Sigmoid colon (tissue), 7 donors: ENCODE results near the gene SLC9A9. TPM values are rescaled to one million over a fixed set of nuclear protein-coding genes. Genes with fewer than 3 reads are reported as not detected.

Experiments
- DNase-seq: peaks from one replicate; pipeline ENCODE4 v3.0.0-alpha.2; 2019
- H3K27ac ChIP-seq, 4 donors: fragments of 200-600 bp; sonication (generic); one replicate each; pipeline ENCODE4 v1.5.1; 2016 to 2019; ENCODE audit warnings: mild to moderate bottlenecking in 1 of 4
- H3K27me3 ChIP-seq, 3 donors: fragments of 200-600 bp; sonication (generic); one replicate each; pipeline ENCODE4 v1.5.1; 2019; ENCODE audit warnings: mild to moderate bottlenecking in 1 of 3
- H3K36me3 ChIP-seq, 4 donors: fragments of 200-600 bp; sonication (generic); one replicate each; pipeline ENCODE4 v1.5.1; 2016 to 2019
- H3K4me1 ChIP-seq, 4 donors: fragments of 200-600 bp; sonication (generic); one replicate each; pipeline ENCODE4 v1.5.1; 2017 to 2019
- H3K4me3 ChIP-seq, 4 donors: fragments of 200-600 bp; sonication (generic); one replicate each; pipeline ENCODE4 v1.5.1; 2017 to 2019; ENCODE audit warnings: mild to moderate bottlenecking in 2 of 4, moderate library complexity in 1 of 4
- H3K9me3 ChIP-seq, 4 donors: fragments of 200-600 bp in 3 of 4; sonication (generic) in 3 of 4; one replicate each; pipeline versions ENCODE4 v1.5.1 to v1.6.1; 2013 to 2019
- CTCF ChIP-seq, 4 experiments: fragments of 450-650 bp in 3 of 4; fragments of 200-600 bp in 1 of 4; IDR thresholded peaks; one replicate each; pipeline ENCODE4 v1.5.1; 2016 to 2019; ENCODE audit warnings: antibody characterized with exemption in 4 of 4, mild to moderate bottlenecking in 3 of 4, moderate library complexity in 2 of 4
- EP300 ChIP-seq, 4 donors: sonication (generic); formaldehyde crosslinking; IDR thresholded peaks; one replicate each; pipeline ENCODE4 v1.6.1; 2017; ENCODE audit warnings: antibody characterized with exemption in 4 of 4
- POLR2A ChIP-seq, 2 donors: fragments of 450-650 bp; IDR thresholded peaks; one replicate each; pipeline ENCODE4 v1.6.1; 2016; ENCODE audit warnings: antibody characterized with exemption in 2 of 2, mild to moderate bottlenecking in 2 of 2, moderate library complexity in 2 of 2
- POLR2AphosphoS5 ChIP-seq, 4 donors: sonication (generic); formaldehyde crosslinking; IDR thresholded peaks; one replicate each; pipeline ENCODE4 v1.6.1; 2017; ENCODE audit warnings: antibody characterized with exemption in 4 of 4
- WGBS, 2 donors: extraction: QIAGEN DNeasy Blood & Tissue Kit; methylation state at CpG; one replicate each; pipeline ENCODE4 v1.1.7; 2013; 5-methylcytosine and 5-hydroxymethylcytosine counted together
- intact Hi-C: fragments of 100-400 bp; cut with DNase I; formaldehyde crosslinking; loops from one replicate; pipeline ENCODE4 v1.15.1; 2023
- polyA plus RNA-seq, 3 donors: library from polyadenylated mRNA; stranded (reverse); fragments of 200-250 nt; gene quantifications; one replicate each; pipeline ENCODE4 v1.2.3, GENCODE V29; 2013
- total RNA-seq, 4 donors: library from RNA; depleted of rRNA; stranded (reverse); fragments of >200 nt; gene quantifications; one replicate each; pipeline ENCODE4 v1.1.0, GENCODE V29; 2016
- donor health status: healthy with polysubstance abuse.
- donor health status: Bipolar disorder and iron deficiency.
- donor health status: healthy.

SLC9A9 gene
- total and polyA plus RNA-seq, 7 donors = 2.4 to 29.9 (median 18.9) TPM

GRCh38 chr3:143294188-143294587 is 554.1 kb downstream of the SLC9A9 start:
- Histone ChIP-seq H3K4me1 (no peaks in the 10 kb centered on the region), H3K27ac (no peak overlapping the region), H3K9me3 (no peaks in the 10 kb centered on the region), H3K4me3 (no peak overlapping the region), H3K27me3 (no peaks in the 10 kb centered on the region), H3K36me3 (no peaks in the 10 kb centered on the region)
- WGBS, 2 donors = 77 to 86% methylated on average over 5 of the region's 5 CpGs
- intact Hi-C loops = no loop called here
- no peak for DNase-seq
- TF ChIP-seq EP300 (IDR thresholded peaks at IDR 0.05) (no peak), POLR2AphosphoS5 (IDR thresholded peaks at IDR 0.05) (no peak), POLR2A (IDR thresholded peaks at IDR 0.05) (no peak)

GRCh38 chr3:143291836-143292447 is 556.3 kb downstream of the SLC9A9 start:
- whole genome bisulfite sequencing, 2 donors = 79 to 85% methylated on average over 3 of the region's 3 CpGs
- Histone ChIP-seq H3K4me1 (no peaks in the 10 kb centered on the region), H3K27me3 (no peaks in the 10 kb centered on the region), H3K27ac (no peak overlapping the region), H3K4me3 (no peak overlapping the region), H3K36me3 (no peaks in the 10 kb centered on the region), H3K9me3 (no peaks in the 10 kb centered on the region)
- TF ChIP-seq CTCF (IDR thresholded peaks at IDR 0.05) = no peak
- TF ChIP-seq POLR2A (IDR thresholded peaks at IDR 0.05) = no peak
- no peak for TF ChIP-seq EP300 (IDR thresholded peaks at IDR 0.05)
- TF ChIP-seq POLR2AphosphoS5 (IDR thresholded peaks at IDR 0.05) = no peak
- intact Hi-C loops = no loop called here
- DNase-seq = no peak

- Histone ChIP-seq H3K27me3 (no peaks in the 10 kb centered on the region), H3K36me3 (no peaks in the 10 kb centered on the region), H3K9me3 (no peaks in the 10 kb centered on the region), H3K27ac (no peak overlapping the region), H3K4me1 (no peaks in the 10 kb centered on the region), H3K4me3 (no peak overlapping the region)
- WGBS, 2 donors = 98 to 99% methylated on average over 2 of the region's 2 CpGs
- DNase-seq = no peak
- intact Hi-C loops = no loop called here
- TF ChIP-seq POLR2A (IDR thresholded peaks at IDR 0.05) = no peak
- TF ChIP-seq POLR2AphosphoS5 (IDR thresholded peaks at IDR 0.05) = no peak
- no peak for TF ChIP-seq CTCF (IDR thresholded peaks at IDR 0.05)
- TF ChIP-seq EP300 (IDR thresholded peaks at IDR 0.05) = no peak
These were observed 559.3 kb downstream of the SLC9A9 start for GRCh38 chr3:143288944-143289343.

- TF ChIP-seq POLR2AphosphoS5 (IDR thresholded peaks at IDR 0.05) (no peak), POLR2A (IDR thresholded peaks at IDR 0.05) (no peak), EP300 (IDR thresholded peaks at IDR 0.05) (no peak), CTCF (IDR thresholded peaks at IDR 0.05) (no peak)
- H3K36me3 ChIP-seq = no peaks in the 10 kb centered on the region
- no peaks in the 10 kb centered on the region for H3K9me3 ChIP-seq
- intact Hi-C loops = no loop called here
- no peak overlapping the region for H3K27ac ChIP-seq
- H3K4me1 ChIP-seq = no peaks in the 10 kb centered on the region
- 91 to 93% methylated on average over 2 of the region's 2 CpGs for WGBS, 2 donors
- no peak for DNase-seq
- H3K27me3 ChIP-seq = no peaks in the 10 kb centered on the region
- no peak overlapping the region for H3K4me3 ChIP-seq
These were observed 560.9 kb downstream of the SLC9A9 start for GRCh38 chr3:143287403-143287802.

GRCh38 chr3:143286392-143287010 is 561.8 kb downstream of the SLC9A9 start:
- no peaks in the 10 kb centered on the region for H3K4me1 ChIP-seq
- no peaks in the 10 kb centered on the region for H3K36me3 ChIP-seq
- no peaks in the 10 kb centered on the region for H3K9me3 ChIP-seq
- TF ChIP-seq CTCF (IDR thresholded peaks at IDR 0.05) (no peak), POLR2A (IDR thresholded peaks at IDR 0.05) (no peak), EP300 (IDR thresholded peaks at IDR 0.05) (no peak), POLR2AphosphoS5 (IDR thresholded peaks at IDR 0.05) (no peak)
- 94% methylated on average over 3 of the region's 3 CpGs for whole genome bisulfite sequencing, 2 donors
- H3K27me3 ChIP-seq = no peaks in the 10 kb centered on the region
- no peak for DNase-seq
- intact Hi-C loops = no loop called here
- no peak overlapping the region for H3K4me3 ChIP-seq
- no peak overlapping the region for H3K27ac ChIP-seq
